GM12873 (cell line): ENCODE data around the gene PLBD1.

Experiments
- TF ChIP-seq, protein P1 (sequence below): IDR thresholded peaks from 2 replicates; pipeline ENCODE4 v1.5.1; 2012; ENCODE audit warnings: low read depth, mild to moderate bottlenecking, moderate library complexity, low read length, control low read depth; ENCODE audit not compliant: insufficient read depth; ENCODE audit errors: missing control alignments

Gene PLBD1

DNA sequence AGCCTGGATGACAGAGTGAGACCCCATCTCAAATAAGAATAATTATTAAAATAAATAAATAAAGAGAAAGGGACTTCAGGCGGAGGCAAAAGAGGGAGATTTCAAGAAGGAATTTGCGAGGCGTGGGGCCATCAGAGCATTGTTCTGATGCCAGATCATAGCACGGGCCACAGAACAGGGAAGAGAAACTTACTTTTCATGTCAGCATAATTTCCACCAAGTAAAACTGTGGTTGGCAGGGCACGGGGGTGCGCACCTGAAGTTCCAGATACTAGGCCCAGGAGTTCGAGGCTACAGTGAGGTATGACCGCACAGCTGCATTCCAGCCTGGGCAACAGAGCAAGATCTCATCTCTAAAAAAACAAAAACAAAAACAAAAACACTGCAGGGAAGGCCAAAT lies 11.0 kb upstream of the PLBD1 start:
- TF ChIP-seq, protein P1, sequence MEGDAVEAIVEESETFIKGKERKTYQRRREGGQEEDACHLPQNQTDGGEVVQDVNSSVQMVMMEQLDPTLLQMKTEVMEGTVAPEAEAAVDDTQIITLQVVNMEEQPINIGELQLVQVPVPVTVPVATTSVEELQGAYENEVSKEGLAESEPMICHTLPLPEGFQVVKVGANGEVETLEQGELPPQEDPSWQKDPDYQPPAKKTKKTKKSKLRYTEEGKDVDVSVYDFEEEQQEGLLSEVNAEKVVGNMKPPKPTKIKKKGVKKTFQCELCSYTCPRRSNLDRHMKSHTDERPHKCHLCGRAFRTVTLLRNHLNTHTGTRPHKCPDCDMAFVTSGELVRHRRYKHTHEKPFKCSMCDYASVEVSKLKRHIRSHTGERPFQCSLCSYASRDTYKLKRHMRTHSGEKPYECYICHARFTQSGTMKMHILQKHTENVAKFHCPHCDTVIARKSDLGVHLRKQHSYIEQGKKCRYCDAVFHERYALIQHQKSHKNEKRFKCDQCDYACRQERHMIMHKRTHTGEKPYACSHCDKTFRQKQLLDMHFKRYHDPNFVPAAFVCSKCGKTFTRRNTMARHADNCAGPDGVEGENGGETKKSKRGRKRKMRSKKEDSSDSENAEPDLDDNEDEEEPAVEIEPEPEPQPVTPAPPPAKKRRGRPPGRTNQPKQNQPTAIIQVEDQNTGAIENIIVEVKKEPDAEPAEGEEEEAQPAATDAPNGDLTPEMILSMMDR: no peak

DNA sequence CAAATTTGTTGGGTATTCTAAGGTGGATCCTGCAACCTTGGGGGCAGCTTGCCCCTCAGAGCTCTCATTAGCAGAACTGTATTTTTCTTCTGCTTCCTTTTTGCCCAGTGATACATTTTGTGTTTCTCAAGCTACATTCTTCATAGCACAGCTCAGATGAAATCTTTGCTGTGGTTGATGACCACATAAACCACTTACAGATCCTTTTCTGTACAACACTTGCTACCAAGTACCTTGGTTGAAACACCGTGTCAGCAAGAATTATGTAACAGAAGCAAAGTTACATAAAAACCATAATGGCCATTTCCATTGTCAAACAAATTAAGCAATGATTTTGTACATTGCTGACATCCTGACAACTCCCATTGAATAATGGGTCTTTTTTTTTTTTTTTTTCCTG lies 9.7 kb upstream of the PLBD1 start:
- TF ChIP-seq, protein P1: no peak

DNA sequence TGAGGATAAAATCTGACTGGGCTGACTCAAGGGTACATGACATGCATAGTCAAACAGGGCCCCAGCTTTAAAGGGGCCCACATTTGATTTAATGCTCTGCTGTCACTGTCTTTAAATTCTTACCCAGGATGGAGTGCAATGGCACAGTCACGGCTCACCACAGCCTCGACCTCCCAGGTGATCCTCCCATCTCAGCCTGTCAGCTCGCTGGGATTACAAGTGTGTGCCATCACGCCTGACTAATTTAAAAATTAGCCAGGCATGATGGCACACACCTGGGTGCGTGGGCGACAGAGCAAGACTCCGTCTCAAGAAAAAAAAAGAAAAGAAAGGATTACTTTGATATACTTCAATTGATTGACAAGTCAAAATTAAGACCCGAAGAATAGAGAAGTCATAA lies 9.2 kb upstream of the PLBD1 start:
- TF ChIP-seq, protein P1: no peak

DNA sequence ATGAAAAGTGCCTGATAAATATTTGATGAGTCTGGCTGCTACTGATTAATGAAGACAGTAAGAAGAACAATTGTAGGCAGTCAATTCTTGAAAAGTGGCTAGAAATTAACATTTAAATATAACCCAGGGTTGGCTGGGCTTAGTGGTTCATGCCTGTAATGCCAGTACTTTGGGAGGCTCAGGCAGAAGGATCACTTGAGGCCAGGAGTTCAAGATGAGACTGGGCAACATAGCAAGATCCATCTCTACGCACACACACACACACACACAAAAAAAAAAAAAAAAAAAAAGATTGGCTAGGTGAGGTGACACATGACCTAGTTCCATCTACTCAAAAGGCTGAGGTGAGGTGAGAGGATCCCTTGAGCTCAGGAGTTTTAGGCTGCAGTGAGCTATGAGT lies 7.9 kb upstream of the PLBD1 start:
- TF ChIP-seq, protein P1: no peak

DNA sequence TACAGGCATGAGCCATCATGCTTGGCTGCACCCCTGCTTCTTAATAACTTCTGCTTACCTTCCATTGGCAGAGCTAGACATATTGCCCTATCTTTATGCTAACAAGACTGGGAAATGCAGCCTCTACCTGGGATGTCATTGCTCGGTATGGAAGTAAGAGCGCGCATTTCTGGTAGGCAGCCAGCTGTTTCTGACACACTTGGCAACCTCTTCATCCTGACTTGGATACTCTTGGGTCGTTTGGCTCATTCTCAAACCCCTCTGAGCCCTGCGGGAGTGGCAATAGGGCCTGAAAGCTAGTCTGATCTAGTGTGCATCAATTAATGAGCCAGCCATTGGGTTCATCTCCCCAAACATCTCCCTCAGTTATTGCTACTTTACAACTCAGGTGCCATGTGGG lies 5.4 kb upstream of the PLBD1 start:
- TF ChIP-seq, protein P1: no peak

DNA sequence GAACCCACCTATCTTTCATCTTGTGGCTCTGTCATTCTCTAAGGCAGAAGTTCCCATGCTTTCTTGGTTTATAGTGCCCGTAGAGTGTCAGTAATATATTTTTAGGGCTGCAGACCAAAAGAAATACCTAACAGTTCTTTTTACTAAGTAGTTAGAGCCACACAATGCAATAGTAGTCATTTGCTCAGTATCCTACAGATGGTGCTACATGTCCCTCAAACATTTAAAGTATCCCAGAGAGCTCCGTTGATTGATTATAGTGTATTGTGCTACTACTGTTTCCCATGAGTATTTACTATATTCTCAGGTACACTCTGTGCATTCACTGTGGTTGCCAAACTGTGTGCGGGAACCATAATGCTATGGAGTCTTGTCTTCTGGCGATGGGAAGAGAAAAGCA lies 4.7 kb upstream of the PLBD1 start:
- TF ChIP-seq, protein P1: peak; percentile 32

DNA sequence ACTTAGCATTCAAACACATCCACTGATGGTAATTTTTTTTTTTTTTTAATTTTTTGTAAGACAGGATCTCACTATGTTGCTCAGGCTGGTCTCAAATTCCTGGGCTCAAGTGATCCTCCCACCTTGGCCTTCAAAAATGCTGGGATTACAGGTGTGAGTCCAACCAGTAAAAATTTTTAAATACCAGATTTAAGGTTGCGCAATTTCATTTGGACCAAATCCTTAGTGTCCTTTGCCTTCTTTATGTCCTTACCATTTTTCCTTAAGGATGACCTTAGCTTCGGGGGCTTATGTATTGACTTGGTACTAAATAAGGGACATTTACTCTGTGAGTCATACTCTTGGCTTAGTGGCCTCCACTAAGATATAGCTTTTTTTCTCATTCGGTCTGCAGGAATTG lies 4.1 kb upstream of the PLBD1 start:
- TF ChIP-seq, protein P1: no peak
